ENCODE data around the gene UBC. TPM values are rescaled to one million over a fixed set of nuclear protein-coding genes. Genes with fewer than 3 reads are reported as not detected.
A peak's percentile ranks its signal among the peaks of the same experiment; 100 is the strongest.

Gene UBC
- total RNA-seq, 1 experiment from 2014 or later = 1,259 TPM

GRCh38 chr12:124863416-124864325 is 50.8 kb downstream of the UBC start, which contains the start of gene SCARB1:
Gene SCARB1 (minus strand): TSS chr12:124863864. CDS start chr12:124863720, 144 bp downstream.
- no peak within 1 kb of the TSS for H2AFZ ChIP-seq (ENCODE audit: low read depth, low read length, poor library complexity, severe bottlenecking)
- H3K27ac ChIP-seq (ENCODE audit: low read depth, low read length) = peak within 1 kb of the TSS; percentile 93
- no peaks in the 10 kb centered on the region for H3K9me3 ChIP-seq (ENCODE audit: control insufficient read depth in 1 of 2, insufficient read depth in 1 of 2, low read depth in 1 of 2, low read length in 2 of 2)
- H3K9ac ChIP-seq (ENCODE audit: low read length) = peak within 1 kb of the TSS; percentile 92
- TF ChIP-seq ATF3 (IDR thresholded peaks at IDR 0.05) (no peak), EGR1 (IDR thresholded peaks at IDR 0.05; ENCODE audit: low read depth) (0 out of 2 replicates have a peak, but pooled peaks have one; percentile 55), POLR2AphosphoS5 (IDR thresholded peaks at IDR 0.05; ENCODE audit: low read depth, low read length) (peak; percentile 92), EZH2phosphoT487 (IDR thresholded peaks at IDR 0.05; ENCODE audit: borderline replicate concordance) (no peak), CTCF (IDR thresholded peaks at IDR 0.05 in 2 of 3, conservative IDR thresholded peaks at IDR 0.05 in 1 of 3; ENCODE audit: borderline replicate concordance in 1 of 3, insufficient read depth in 1 of 3, low read depth in 2 of 3, low read length in 2 of 3) (0 out of 6 replicates have a peak, but pooled peaks of 1 of the 3 experiments have one; percentile 8), ZFX (IDR thresholded peaks at IDR 0.05) (peak; percentile 76; the same call in 1 of the 2 replicates), RAD21 (IDR thresholded peaks at IDR 0.05; ENCODE audit: low read depth) (no peak), SP1 (IDR thresholded peaks at IDR 0.05; ENCODE audit: low read depth) (no peak), SIN3A (IDR thresholded peaks at IDR 0.05; ENCODE audit: low read depth) (peak; percentile 53; the same call in 1 of the 2 replicates), POLR2A (IDR thresholded peaks at IDR 0.05; ENCODE audit: borderline replicate concordance, extremely low read depth, insufficient read depth, insufficient read length) (peak; percentile 85), MAX (IDR thresholded peaks at IDR 0.05) (peak; percentile 68), JUND (IDR thresholded peaks at IDR 0.05) (no peak), ZNF274 (IDR thresholded peaks at IDR 0.05; ENCODE audit: low read depth, low read length) (no peak), EZH2 (IDR thresholded peaks at IDR 0.05) (no peak), YY1 (IDR thresholded peaks at IDR 0.05; ENCODE audit: extremely low read depth, insufficient replicate concordance, low read depth, low read length) (no peak), SRF (IDR thresholded peaks at IDR 0.05; ENCODE audit: low read depth) (no peak)
- intact Hi-C loops (cut with micrococcal nuclease) = no loop called here
- peak within 1 kb of the TSS; percentile 79 for H3K4me2 ChIP-seq (ENCODE audit: low read length)
- peaks cover 7 to 12% of the 10 kb centered on the region in 2 experiments for H3K36me3 ChIP-seq (ENCODE audit: control insufficient read depth in 1 of 2, insufficient read depth in 2 of 2, low read length in 2 of 2)
- no peaks in the 10 kb centered on the region for H4K20me1 ChIP-seq (ENCODE audit: insufficient read depth)
- peak; percentile 36 for DNase-seq (ENCODE audit: low read depth, low spot score)
- RAD21 ChIA-PET (ENCODE audit: low non-redundant PET in 1 of 2, low total read pairs in 2 of 2, uncharacterized antibody in 2 of 2, unreplicated experiment in 2 of 2) = no interaction called here
- H3K79me2 ChIP-seq (ENCODE audit: insufficient read depth, low read length) = peaks cover 47% of the 10 kb centered on the region
- H3K9me2 ChIP-seq (ENCODE audit: insufficient read depth) = no peaks in the 10 kb centered on the region
- BruUV-seq (replicated peaks) = no TSS peak
- H3K4me1 ChIP-seq (ENCODE audit: control insufficient read depth in 1 of 2, insufficient read depth in 2 of 2, low read length in 2 of 2) = peaks cover 22 to 42% of the 10 kb centered on the region in 2 experiments
- H3K27me3 ChIP-seq (ENCODE audit: insufficient read depth, low read length) = no peaks in the 10 kb centered on the region
- peak; percentile 83 for ATAC-seq
- POLR2A ChIA-PET = interaction anchor here (0.8 kb wide), 1 partner anchor 9 kb away, joined by 3 read pairs; no protein-coding TSS in a partner anchor
- H3K4me3 ChIP-seq (replicated peaks in 1 of 2; ENCODE audit: low read depth in 1 of 2, low read length in 2 of 2) = peak within 1 kb of the TSS; percentile 68 to 92
- CTCF ChIA-PET = no interaction called here
